A375 (cell line): ENCODE measurements around the gene KLK5. TPM values are rescaled to one million over a fixed set of nuclear protein-coding genes. Genes with fewer than 3 reads are reported as not detected.

Source experiments
- total RNA-seq: library from RNA; depleted of rRNA; stranded (reverse); fragments of >200 nt; shearing (Covaris generic); gene quantifications from 2 replicates; pipeline ENCODE4 v1.2.3, GENCODE V29; 2014; rRNA removed

KLK5 gene
- not detected in 2 replicates for total RNA-seq

GRCh38 chr19:50952910-50953309, at the start of gene KLK5:
Gene KLK5 (minus strand): TSS chr19:50953038. CDS start chr19:50952657, 381 bp downstream.

DNA sequence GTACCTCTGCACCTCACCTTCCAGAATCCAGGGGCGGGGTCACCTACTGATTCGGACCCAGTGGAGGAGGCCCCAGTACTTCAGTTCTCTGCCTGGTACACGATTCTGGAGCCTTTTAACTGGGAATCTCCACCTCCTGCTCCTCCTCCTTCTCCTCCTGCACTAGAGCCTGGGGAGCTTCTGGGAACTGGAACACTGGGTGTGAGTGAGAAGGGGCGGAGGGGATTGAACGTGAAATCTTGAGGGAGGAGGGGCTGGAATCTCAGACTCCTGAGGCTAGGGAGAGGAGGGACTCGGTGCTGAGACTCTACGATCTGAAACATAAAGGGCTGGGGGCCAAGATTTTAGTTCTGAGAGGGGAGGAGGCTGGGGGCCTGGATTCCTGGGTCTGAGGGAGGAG, 48.7 kb upstream of the KLK5 start, which contains the start of gene KLK8:
KLK8 (minus strand) TSS at position 90 of the 400 bp plus-strand sequence. CDS start 437 bp downstream, outside the sequence.

GRCh38 chr19:50983625-50984292, 30.9 kb upstream of the KLK5 start, which contains the start of gene KLK7:
Gene KLK7 (minus strand): TSS chr19:50983917. CDS start chr19:50982399, 1,518 bp downstream.

DNA sequence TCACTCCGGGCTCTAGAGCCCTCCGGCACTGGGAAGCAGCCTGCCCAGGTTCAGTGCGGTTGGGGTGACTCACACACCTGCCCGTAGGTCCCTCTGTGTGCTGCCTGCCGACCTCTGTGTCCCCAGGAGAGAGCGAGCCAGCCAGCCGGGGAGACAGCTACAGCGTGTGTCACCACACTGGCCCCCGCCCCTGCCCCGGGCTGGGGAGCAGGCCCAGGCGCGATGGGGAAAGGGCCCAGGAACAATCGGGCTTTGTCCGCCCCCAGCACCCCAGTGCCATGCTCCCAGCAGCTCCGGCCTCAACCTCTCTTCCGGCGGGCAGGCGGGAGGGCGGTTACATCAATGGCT, 16.5 kb upstream of the KLK5 start, which contains the start of gene KLK6:
KLK6 (minus strand) TSS at position 179 of the 348 bp plus-strand sequence. CDS start 1,487 bp downstream, outside the sequence.

DNA sequence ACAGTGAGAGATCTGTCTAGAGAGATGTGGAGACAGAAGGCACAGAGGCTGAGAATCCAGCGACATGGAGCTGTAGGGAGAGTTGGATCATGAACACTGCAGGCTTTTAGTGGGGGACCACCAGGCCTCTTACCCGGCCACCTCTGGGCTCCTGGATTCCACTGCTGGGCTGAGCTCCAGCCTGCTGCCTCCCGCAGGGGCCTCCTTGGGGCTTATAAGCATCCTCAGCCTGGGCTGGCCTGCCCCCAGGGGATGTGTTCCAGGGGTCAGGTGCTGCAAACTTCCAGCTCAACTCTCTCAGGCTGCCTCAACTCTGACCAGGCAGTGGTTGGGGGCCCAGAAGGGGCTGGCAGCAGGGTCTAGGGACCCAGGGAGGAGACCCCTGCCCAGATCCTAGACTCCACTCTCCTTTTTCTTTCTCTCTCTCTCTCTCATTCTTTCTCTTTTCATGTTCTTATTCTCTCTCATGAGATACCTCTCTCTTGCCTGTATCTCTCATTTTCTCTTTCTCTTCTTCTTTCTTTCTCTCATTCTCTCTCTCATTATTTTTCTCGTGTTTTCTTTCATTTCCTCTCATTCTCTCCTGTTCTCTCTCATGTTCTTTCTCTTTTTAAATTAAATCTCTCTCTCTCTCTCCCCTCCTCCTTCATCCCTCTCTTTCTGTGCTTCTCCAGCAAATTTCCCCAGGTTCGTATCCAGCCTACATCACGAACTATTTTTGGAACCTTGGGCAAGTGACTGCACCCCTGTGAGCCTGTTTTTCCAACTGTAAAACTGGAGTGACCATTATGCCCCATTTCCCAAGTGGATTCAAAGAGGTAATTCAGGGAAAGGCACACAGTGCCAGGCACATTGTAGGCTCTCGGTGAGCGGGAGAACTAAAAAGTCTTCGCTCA, 41.4 kb downstream of the KLK5 start, which contains the start of gene KLK4:
KLK4 (minus strand) TSS at position 190 of the 896 bp plus-strand sequence. CDS start 657 bp downstream, outside the sequence.

Other genes with a start within 250 kb of the KLK5 start
- 0.77 and 1.4 TPM in 2 replicates for gene SHANK1, start 233.2 kb downstream of the KLK5 start, total RNA-seq
- gene CLEC11A, start 229.7 kb downstream of the KLK5 start, total RNA-seq: 17.3 and 17.7 TPM in 2 replicates
- not detected in 2 replicates for gene GPR32, start 182.6 kb downstream of the KLK5 start, total RNA-seq
- not detected in 2 replicates for gene ACP4, start 162.6 kb downstream of the KLK5 start, total RNA-seq
- not detected in 2 replicates for gene KLK1, start 129.3 kb downstream of the KLK5 start, total RNA-seq
- gene KLK15, start 119.5 kb downstream of the KLK5 start, total RNA-seq: not detected in 2 replicates
- not detected in 2 replicates for gene KLK3, start 98.1 kb downstream of the KLK5 start, total RNA-seq
- gene KLK2, start 79.6 kb downstream of the KLK5 start, total RNA-seq: 0.50 and 1.5 TPM in 2 replicates
- not detected in 2 replicates for gene KLK4, start 41.6 kb downstream of the KLK5 start, total RNA-seq
- 0.94 and 1.6 TPM in 2 replicates for gene KLK6, start 16.6 kb upstream of the KLK5 start, total RNA-seq
- not detected in 2 replicates for gene KLK7, start 30.9 kb upstream of the KLK5 start, total RNA-seq
- not detected in 2 replicates for gene KLK8, start 48.6 kb upstream of the KLK5 start, total RNA-seq
- gene KLK10, start 66.7 kb upstream of the KLK5 start, total RNA-seq: not detected in 2 replicates
- gene KLK11, start 73.6 kb upstream of the KLK5 start, total RNA-seq: not detected in 2 replicates
- gene KLK12, start 82.0 kb upstream of the KLK5 start, total RNA-seq: not detected in 2 replicates
- gene KLK13, start 112.1 kb upstream of the KLK5 start, total RNA-seq: not detected in 2 replicates
- 0.85 TPM in 1 of 2 replicates, not detected in the other for gene KLK14, start 129.8 kb upstream of the KLK5 start, total RNA-seq
- gene CTU1, start 155.4 kb upstream of the KLK5 start, total RNA-seq: 19.1 and 20.6 TPM in 2 replicates
- 0.08 TPM in 1 of 2 replicates, not detected in the other for gene SIGLEC9, start 171.9 kb upstream of the KLK5 start, total RNA-seq
- not detected in 2 replicates for gene SIGLEC7, start 189.3 kb upstream of the KLK5 start, total RNA-seq